Measurements from ENCODE around the gene ERMAP.

GRCh38 chr1:42784946-42785693 is 31.8 kb upstream of the ERMAP start, which contains the start of gene TMEM269:
- TF ChIP-seq CTCF (IDR thresholded peaks at IDR 0.05): no peak
- no peak for TF ChIP-seq POLR2A (IDR thresholded peaks at IDR 0.05)

Measured in Peyer's patch (tissue), 4 donors.